Heart left ventricle (tissue), 16 donors: ENCODE measurements around the gene ATXN3. TPM values are rescaled to one million over a fixed set of nuclear protein-coding genes. Genes with fewer than 3 reads are reported as not detected.

Experiments used
- ATAC-seq, 4 donors: fragments of 200-7000 bp; cut with Tn5 transposase; one replicate each; pipeline ENCODE4 v1.9.1; 2020 to 2022; ENCODE audit warnings: moderate library complexity in 4 of 4, mild to moderate bottlenecking in 3 of 4, moderate number of reproducible peaks in 1 of 4
- DNase-seq, 5 donors: peaks; one replicate each; pipeline ENCODE4 v3.0.0-alpha.2; 2020
- H3K27ac ChIP-seq, 12 donors: fragments of 200-600 bp; sonication (generic) in 4 of 12; one replicate each; pipeline versions ENCODE4 v1.5.0 to v1.8.0; 2016 to 2022; ENCODE audit warnings: mild to moderate bottlenecking in 2 of 12
- H3K27me3 ChIP-seq, 9 donors: fragments of 200-600 bp; sonication (generic) in 2 of 9; one replicate each; pipeline versions ENCODE4 v1.5.1 to v1.8.0; 2016 to 2022; ENCODE audit warnings: mild to moderate bottlenecking in 3 of 9
- H3K36me3 ChIP-seq, 9 donors: fragments of 200-600 bp; sonication (generic) in 2 of 9; one replicate each; pipeline versions ENCODE4 v1.5.0 to v1.8.0; 2018 to 2022; ENCODE audit warnings: mild to moderate bottlenecking in 2 of 9
- H3K4me1 ChIP-seq, 12 donors: fragments of 200-600 bp; sonication (generic) in 4 of 12; one replicate each; pipeline versions ENCODE4 v1.5.0 to v1.8.0; 2016 to 2022; ENCODE audit warnings: mild to moderate bottlenecking in 3 of 12
- H3K4me3 ChIP-seq, 12 donors: fragments of 200-600 bp; sonication (generic) in 4 of 12; one replicate each; pipeline versions ENCODE4 v1.5.0 to v1.8.0; 2017 to 2022; ENCODE audit warnings: mild to moderate bottlenecking in 9 of 12, moderate library complexity in 4 of 12
- H3K9me3 ChIP-seq, 12 donors: fragments of 200-600 bp; sonication (generic) in 4 of 12; one replicate each; pipeline versions ENCODE4 v1.5.0 to v1.8.0; 2016 to 2022; ENCODE audit warnings: mild to moderate bottlenecking in 1 of 12
- POLR2A ChIP-seq, 2 donors: fragments of 450-650 bp; IDR thresholded peaks; one replicate each; pipeline ENCODE4 v1.6.1; 2017; ENCODE audit warnings: antibody characterized with exemption in 2 of 2, mild to moderate bottlenecking in 2 of 2, moderate library complexity in 2 of 2
- WGBS, 4 donors: extraction: QIAGEN DNeasy Blood & Tissue Kit in 2 of 4; methylation state at CpG; one replicate each; pipeline versions ENCODE4 v1.1.5 to v1.1.7; 2013 to 2018; 5-methylcytosine and 5-hydroxymethylcytosine counted together
- intact Hi-C, 10 donors: fragments of 100-400 bp; cut with DNase I; formaldehyde crosslinking; loops; one replicate each; pipeline versions ENCODE4 v1.11.1 to v1.14.2; 2022
- polyA plus RNA-seq, 2 donors: library from polyadenylated mRNA; stranded (reverse); fragments of 200-250 nt; gene quantifications; one replicate each; pipeline ENCODE4 v1.2.3, GENCODE V29; 2013
- total RNA-seq, 9 donors: library from RNA; depleted of rRNA in 2 of 9; stranded (reverse); fragments of >200 nt in 2 of 9; fragmentation: NEBNext Ultra II Directional in 3 of 9; extraction: Animal tissue kit (Norgen Biotek cat#: 25700) in 3 of 9; gene quantifications; one replicate each; pipeline versions ENCODE4 v1.1.0 to v1.2.4, GENCODE V29; 2016 to 2023
- TF ChIP-seq, protein P1 (sequence below), 12 donors: fragments of 200-600 bp; sonication (generic) in 4 of 12; IDR thresholded peaks; one replicate each; pipeline versions ENCODE4 v1.5.0 to v1.8.0; 2018 to 2022; ENCODE audit warnings: antibody characterized with exemption in 12 of 12, mild to moderate bottlenecking in 5 of 12
- donor health status: ischemic (EF 13 %, LVEDD 7.1; RV severe dilation, severe dysfunction).
- donor health status: healthy with polysubstance abuse.
- donor health status: DM: no; HTN: yes; CAD: no.
- donor health status: DM: no; HTN: no; CAD: no.
- donor health status: ischemic (EF 25% LVEDD 6.9; RV normal size, moderate dysfunction).
- donor health status: ischemic (EF 25% LVEDD 5.7; RV mildly dilated, moderate dysfunction).
- donor health status: healthy.
- donor health status: DM: yes; HTN: yes; CAD: no.
- donor health status: ischemic (EF 35%, LVEDD 5.7; RV mildly dilated, moderate dysfunction).
- donor health status: nonischemic (EF 11% LVEDD 7.7; RV severe dilation, severe dysfunction).
- donor health status: DM: yes; HTN: yes; CAD: no.
- donor health status: PGD.
- donor health status: ischemic (EF 29% LVEDD 5.4; RV normal size, mild dysfunction).
- donor health status: nonischemic (EF 23%, LVEDD 6.1; RV moderate dilation, normal function).

The ATXN3 gene
- total and polyA plus RNA-seq, 11 donors: 10.0 to 27.1 (median 16.0) TPM

DNA sequence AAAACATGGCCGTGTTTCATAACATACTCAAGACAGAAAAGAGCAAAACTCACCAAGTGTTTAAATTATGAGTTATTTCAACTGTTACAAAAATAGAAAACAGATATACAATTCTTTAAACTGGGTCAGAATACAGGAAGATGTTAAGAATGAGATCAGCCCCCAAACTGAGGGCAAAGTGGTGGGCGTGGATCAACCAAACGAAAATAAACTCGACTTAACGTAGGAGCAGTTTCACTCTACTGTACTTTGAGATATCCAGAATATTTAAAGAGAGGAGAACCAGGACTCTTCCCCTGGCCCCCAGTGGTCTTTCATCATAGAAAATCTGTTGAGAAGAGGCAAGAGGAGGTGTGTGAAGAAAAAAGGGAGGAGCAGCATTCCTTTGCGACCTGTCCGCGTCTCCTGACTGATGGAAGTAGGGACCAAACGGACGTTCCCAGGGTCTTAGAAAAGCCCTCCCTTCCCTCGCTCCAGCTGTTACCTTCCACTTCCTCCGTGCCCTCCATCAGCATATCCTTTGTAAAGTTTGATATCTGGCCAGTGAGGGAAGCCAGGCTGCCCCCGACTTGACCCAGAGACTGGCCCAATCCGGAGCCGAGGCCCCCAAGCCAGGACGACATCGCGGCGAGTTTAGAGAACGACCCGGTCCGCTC, 67.2 kb downstream of the ATXN3 start:
- intact Hi-C loops: loop anchor here in 1 of 10 donors (5.0 kb wide), 1 partner anchor 68 kb away; the partner anchor contains the start of gene ATXN3
- peak overlapping the region; percentile 90 to 99 (median 96) for H3K27ac ChIP-seq
- no peaks in the 10 kb centered on the region for H3K27me3 ChIP-seq
- H3K4me1 ChIP-seq: peaks cover 0 to 48% (median 35%) of the 10 kb centered on the region in 12 donors
- no peaks in the 10 kb centered on the region for H3K9me3 ChIP-seq
- 0% methylated on average over 13 to 22 of the region's 22 CpGs for WGBS, 4 donors
- peak overlapping the region; percentile 58 to 98 (median 84) for H3K4me3 ChIP-seq
- TF ChIP-seq, protein P1, sequence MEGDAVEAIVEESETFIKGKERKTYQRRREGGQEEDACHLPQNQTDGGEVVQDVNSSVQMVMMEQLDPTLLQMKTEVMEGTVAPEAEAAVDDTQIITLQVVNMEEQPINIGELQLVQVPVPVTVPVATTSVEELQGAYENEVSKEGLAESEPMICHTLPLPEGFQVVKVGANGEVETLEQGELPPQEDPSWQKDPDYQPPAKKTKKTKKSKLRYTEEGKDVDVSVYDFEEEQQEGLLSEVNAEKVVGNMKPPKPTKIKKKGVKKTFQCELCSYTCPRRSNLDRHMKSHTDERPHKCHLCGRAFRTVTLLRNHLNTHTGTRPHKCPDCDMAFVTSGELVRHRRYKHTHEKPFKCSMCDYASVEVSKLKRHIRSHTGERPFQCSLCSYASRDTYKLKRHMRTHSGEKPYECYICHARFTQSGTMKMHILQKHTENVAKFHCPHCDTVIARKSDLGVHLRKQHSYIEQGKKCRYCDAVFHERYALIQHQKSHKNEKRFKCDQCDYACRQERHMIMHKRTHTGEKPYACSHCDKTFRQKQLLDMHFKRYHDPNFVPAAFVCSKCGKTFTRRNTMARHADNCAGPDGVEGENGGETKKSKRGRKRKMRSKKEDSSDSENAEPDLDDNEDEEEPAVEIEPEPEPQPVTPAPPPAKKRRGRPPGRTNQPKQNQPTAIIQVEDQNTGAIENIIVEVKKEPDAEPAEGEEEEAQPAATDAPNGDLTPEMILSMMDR (IDR thresholded peaks at IDR 0.05): no peak
- TF ChIP-seq POLR2A (IDR thresholded peaks at IDR 0.05): no peak
- DNase-seq (peak in 1 of 5 donors; percentile 57), ATAC-seq (peak; percentile 27 to 55 (median 49))
- H3K36me3 ChIP-seq: peaks cover 0 to 14% (median 0%) of the 10 kb centered on the region in 9 donors

- Histone ChIP-seq H3K36me3 (peaks cover 0 to 15% (median under 1%) of the 10 kb centered on the region in 9 donors), H3K9me3 (peaks cover 0 to 5% (median 0%) of the 10 kb centered on the region in 12 donors), H3K4me1 (peaks cover 0 to 48% (median 35%) of the 10 kb centered on the region in 12 donors), H3K4me3 (peak overlapping the region in 11 of 12 donors; percentile 58 to 98 (median 85)), H3K27ac (peak overlapping the region in 1 of 12 donors; percentile 99), H3K27me3 (no peaks in the 10 kb centered on the region)
- 33 to 56% (median 38%) methylated on average over 3 of the region's 3 CpGs for WGBS, 4 donors
- intact Hi-C loops: loop anchor here in 1 of 10 donors (5.0 kb wide), 1 partner anchor 69 kb away; the partner anchor contains the start of gene ATXN3
- DNase-seq (no peak), ATAC-seq (no peak)
- TF ChIP-seq, protein P1 (IDR thresholded peaks at IDR 0.05): no peak
- no peak for TF ChIP-seq POLR2A (IDR thresholded peaks at IDR 0.05)
Observed at GRCh38 chr14:92037989-92038388, 68.4 kb downstream of the ATXN3 start.

DNA sequence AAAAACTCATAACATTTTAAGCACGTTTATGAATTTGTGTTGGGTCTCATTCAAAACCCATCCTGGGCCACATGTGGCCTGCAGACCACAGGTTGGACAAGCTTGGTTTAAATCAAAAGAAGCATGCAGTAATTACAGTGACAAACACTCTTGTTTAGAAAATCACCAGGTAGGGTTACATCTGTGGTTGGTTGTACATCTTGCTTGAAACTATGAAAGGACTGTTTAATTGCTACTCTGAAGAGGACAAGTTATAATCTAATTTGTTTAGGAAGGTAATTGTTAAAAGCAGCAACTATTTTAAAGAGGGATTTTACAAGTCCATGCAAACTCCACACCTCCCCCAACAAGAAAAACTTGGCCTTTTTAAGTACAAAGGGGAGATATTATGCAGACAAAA, 70.5 kb downstream of the ATXN3 start:
- ATAC-seq (no peak), DNase-seq (no peak)
- 53 to 78% (median 76%) methylated on average over 1 of the region's 1 CpG for WGBS, 4 donors
- Histone ChIP-seq H3K4me3 (no peak overlapping the region), H3K9me3 (peaks cover 0 to 5% (median 0%) of the 10 kb centered on the region in 12 donors), H3K4me1 (peaks cover 0 to 42% (median 28%) of the 10 kb centered on the region in 12 donors), H3K27ac (no peak overlapping the region), H3K27me3 (no peaks in the 10 kb centered on the region), H3K36me3 (peaks cover 3 to 36% (median 21%) of the 10 kb centered on the region in 9 donors)
- intact Hi-C loops: loop anchor here in 1 of 10 donors (5.0 kb wide), 1 partner anchor 71 kb away; the partner anchor contains the start of gene ATXN3
- TF ChIP-seq, protein P1 (IDR thresholded peaks at IDR 0.05): no peak
- TF ChIP-seq POLR2A (IDR thresholded peaks at IDR 0.05): no peak

- intact Hi-C loops: no loop called here
- ATAC-seq (no peak), DNase-seq (no peak)
- WGBS, 4 donors: 90 to 95% (median 94%) methylated on average over 11 of the region's 11 CpGs
- Histone ChIP-seq H3K27me3 (no peaks in the 10 kb centered on the region), H3K4me1 (peaks cover 0 to 37% (median 27%) of the 10 kb centered on the region in 12 donors), H3K36me3 (peaks cover 3 to 47% (median 37%) of the 10 kb centered on the region in 9 donors), H3K4me3 (no peak overlapping the region), H3K27ac (no peak overlapping the region), H3K9me3 (peaks cover 0 to 5% (median 0%) of the 10 kb centered on the region in 12 donors)
- no peak for TF ChIP-seq POLR2A (IDR thresholded peaks at IDR 0.05)
- TF ChIP-seq, protein P1 (IDR thresholded peaks at IDR 0.05): no peak
Observed at GRCh38 chr14:92033906-92034687, 72.3 kb downstream of the ATXN3 start.
